ENCODE results near the gene SLC10A4. TPM values are rescaled to one million over a fixed set of nuclear protein-coding genes. Genes with fewer than 3 reads are reported as not detected.

SLC10A4 gene
- total RNA-seq, 1 donor from 2014 or later = 0.21 TPM

DNA sequence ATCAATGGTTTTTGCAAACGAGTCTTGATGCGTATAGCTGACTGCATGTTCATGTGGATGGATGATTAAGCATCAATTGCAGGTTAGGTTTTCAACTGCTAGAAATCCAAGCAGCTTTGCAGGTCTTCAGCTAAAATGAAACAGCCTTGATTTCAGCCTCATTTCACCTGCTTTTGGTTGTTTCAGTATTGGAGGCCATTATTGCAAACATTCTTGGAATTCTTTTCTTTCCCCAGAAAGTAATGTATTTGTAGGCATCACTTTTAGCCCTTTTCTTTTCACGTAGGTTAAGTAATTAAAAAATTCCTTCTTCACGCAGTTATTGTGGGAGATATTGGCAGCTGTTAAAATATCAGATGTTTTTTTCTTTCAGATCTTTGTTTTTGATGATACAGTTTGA, 15.8 kb downstream of the SLC10A4 start:
- DNase-seq (ENCODE audit: low spot score in 2 of 2) = no peak
- Histone ChIP-seq H3K4me1 (no peaks in the 10 kb centered on the region), H3K4me3 (no peak overlapping the region), H3K27me3 (no peaks in the 10 kb centered on the region), H3K27ac (no peak overlapping the region), H3K9me3 (no peaks in the 10 kb centered on the region), H3K36me3 (peaks cover 23 to 37% of the 10 kb centered on the region in 2 donors)
- TF ChIP-seq, protein P1, sequence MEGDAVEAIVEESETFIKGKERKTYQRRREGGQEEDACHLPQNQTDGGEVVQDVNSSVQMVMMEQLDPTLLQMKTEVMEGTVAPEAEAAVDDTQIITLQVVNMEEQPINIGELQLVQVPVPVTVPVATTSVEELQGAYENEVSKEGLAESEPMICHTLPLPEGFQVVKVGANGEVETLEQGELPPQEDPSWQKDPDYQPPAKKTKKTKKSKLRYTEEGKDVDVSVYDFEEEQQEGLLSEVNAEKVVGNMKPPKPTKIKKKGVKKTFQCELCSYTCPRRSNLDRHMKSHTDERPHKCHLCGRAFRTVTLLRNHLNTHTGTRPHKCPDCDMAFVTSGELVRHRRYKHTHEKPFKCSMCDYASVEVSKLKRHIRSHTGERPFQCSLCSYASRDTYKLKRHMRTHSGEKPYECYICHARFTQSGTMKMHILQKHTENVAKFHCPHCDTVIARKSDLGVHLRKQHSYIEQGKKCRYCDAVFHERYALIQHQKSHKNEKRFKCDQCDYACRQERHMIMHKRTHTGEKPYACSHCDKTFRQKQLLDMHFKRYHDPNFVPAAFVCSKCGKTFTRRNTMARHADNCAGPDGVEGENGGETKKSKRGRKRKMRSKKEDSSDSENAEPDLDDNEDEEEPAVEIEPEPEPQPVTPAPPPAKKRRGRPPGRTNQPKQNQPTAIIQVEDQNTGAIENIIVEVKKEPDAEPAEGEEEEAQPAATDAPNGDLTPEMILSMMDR (IDR thresholded peaks at IDR 0.05) = no peak
- intact Hi-C loops (cut with DNase I) = loop anchor here (10.0 kb wide), 1 partner anchor 174 kb away; no protein-coding TSS in a partner anchor

DNA sequence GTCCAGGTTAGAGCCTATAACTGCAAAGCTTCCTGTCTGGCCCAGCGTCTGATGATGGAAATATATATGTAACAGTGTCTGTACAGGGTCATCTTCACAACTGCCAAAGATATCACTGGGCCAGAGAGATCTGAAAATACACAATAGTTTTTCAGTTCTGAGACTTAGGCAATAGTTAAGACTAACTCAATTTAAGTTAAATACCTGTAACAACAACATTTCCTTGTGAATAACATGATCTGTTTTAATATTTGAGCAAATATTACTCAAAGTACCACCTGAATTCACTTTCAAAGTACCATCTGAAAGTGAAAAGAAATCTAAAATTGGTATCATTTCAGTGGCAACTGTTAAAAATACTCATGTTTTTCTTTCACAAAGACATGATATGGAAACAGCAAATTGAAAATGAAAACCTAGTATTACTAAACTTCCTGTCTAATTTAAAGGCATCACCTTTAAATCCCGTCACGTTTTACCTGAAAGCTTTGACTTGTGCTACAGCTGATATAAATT, 16.5 kb downstream of the SLC10A4 start:
- Histone ChIP-seq H3K27ac (no peak overlapping the region), H3K36me3 (peaks cover 23 to 37% of the 10 kb centered on the region in 2 donors), H3K4me1 (no peaks in the 10 kb centered on the region), H3K4me3 (no peak overlapping the region), H3K9me3 (no peaks in the 10 kb centered on the region), H3K27me3 (no peaks in the 10 kb centered on the region)
- TF ChIP-seq, protein P1 (IDR thresholded peaks at IDR 0.05) = no peak
- DNase-seq (ENCODE audit: low spot score in 2 of 2) = no peak
- intact Hi-C loops (cut with DNase I) = loop anchor here (10.0 kb wide), 1 partner anchor 175 kb away; no protein-coding TSS in a partner anchor

DNA sequence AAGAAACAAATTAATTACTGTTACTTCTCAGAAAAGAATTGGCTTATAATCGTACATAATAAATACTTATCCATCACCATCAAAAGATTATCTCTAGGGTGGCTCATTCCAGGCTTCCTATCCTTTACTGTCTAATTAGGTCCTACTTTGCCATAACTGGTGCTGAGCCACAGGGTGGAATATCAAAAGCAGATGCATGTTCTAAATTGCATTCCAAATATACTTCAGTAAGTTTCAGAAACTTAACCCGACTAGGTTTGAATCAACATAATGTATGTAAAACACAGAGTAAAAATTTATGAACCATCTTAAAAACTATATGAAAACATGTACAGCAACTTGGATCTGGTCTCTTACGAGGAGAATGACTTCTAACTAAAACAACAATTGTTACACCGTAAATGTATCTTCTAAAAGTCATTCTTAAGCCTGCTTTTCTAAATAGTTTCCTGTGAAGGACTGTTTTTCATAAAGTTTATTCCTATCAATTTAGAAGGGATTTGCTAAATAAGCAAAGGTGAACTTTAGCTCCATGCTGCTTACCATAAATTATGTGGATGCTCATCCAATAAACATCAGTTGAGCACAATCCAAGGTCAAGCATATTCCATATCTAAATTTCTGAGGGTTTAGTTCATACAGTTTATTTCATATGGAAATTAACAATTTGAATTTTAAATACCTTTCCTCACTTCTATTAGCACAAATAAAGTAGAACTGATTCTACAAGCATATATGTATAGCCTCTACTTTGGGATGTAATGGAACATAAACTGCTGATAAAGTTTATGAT, 20.3 kb downstream of the SLC10A4 start:
- no peak for DNase-seq (ENCODE audit: low spot score in 2 of 2)
- intact Hi-C loops (cut with DNase I) = no loop called here
- H3K4me1 ChIP-seq = no peaks in the 10 kb centered on the region
- TF ChIP-seq, protein P1 (IDR thresholded peaks at IDR 0.05) = no peak
- H3K27me3 ChIP-seq = no peaks in the 10 kb centered on the region
- H3K9me3 ChIP-seq = no peaks in the 10 kb centered on the region
- H3K27ac ChIP-seq = no peak overlapping the region
- H3K36me3 ChIP-seq = peaks cover 46 to 53% of the 10 kb centered on the region in 2 donors
- H3K4me3 ChIP-seq = no peak overlapping the region

DNA sequence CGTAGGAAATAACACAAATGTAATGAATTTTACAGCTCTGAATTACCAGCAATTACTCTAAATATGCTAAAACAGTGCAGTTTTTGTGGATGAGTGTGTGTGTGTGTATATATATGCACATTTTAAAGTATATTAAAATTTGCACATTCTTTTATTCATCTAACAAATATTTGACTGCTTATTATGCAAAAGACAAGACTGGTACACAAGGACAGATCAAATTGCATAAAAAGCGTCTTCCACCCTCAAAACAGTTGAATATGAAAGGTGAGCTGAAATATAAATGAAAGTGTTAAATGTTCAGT, 20.8 kb downstream of the SLC10A4 start:
- Histone ChIP-seq H3K4me1 (no peaks in the 10 kb centered on the region), H3K27ac (no peak overlapping the region), H3K4me3 (no peak overlapping the region), H3K9me3 (no peaks in the 10 kb centered on the region), H3K36me3 (peaks cover 45 to 53% of the 10 kb centered on the region in 2 donors), H3K27me3 (no peaks in the 10 kb centered on the region)
- TF ChIP-seq, protein P1 (IDR thresholded peaks at IDR 0.05) = no peak
- intact Hi-C loops (cut with DNase I) = no loop called here
- no peak for DNase-seq (ENCODE audit: low spot score in 2 of 2)

DNA sequence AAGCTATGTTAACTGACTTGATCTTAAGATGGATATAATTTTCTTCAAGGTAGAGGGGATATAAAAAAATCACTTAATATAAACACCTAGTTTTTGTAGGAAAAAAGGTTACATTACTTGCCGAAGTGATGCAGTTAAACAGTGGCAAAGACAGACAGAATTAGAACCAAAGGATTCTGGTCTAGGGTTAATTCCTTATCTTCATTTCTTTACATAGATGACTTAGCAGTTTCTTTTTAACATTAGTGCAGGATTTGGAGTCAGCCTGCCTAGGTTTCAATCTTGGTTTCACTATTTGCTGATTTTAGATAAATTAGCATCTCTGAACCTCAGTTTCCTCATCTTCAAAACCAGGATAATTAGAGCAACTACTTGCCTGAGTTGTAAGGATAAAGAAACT, 21.2 kb downstream of the SLC10A4 start:
- no peak for DNase-seq (ENCODE audit: low spot score in 2 of 2)
- Histone ChIP-seq H3K36me3 (peaks cover 43 to 53% of the 10 kb centered on the region in 2 donors), H3K4me3 (no peak overlapping the region), H3K27me3 (no peaks in the 10 kb centered on the region), H3K9me3 (no peaks in the 10 kb centered on the region), H3K27ac (no peak overlapping the region), H3K4me1 (no peaks in the 10 kb centered on the region)
- intact Hi-C loops (cut with DNase I) = no loop called here
- TF ChIP-seq, protein P1 (IDR thresholded peaks at IDR 0.05) = no peak
